Epithelial cell of esophagus (primary cell): ENCODE results near the gene MFSD2A.
A peak's percentile ranks its signal among the peaks of the same experiment; 100 is the strongest.
"Not testable (repeated sequence)": the region's sequence is repeated elsewhere in the genome, so short reads cannot be mapped to it uniquely, and the experiment has no call there.

Experiments
- DNase-seq: peaks from one replicate; pipeline ENCODE4 v3.0.0; 2010; ENCODE audit warnings: low read depth
- H3K4me3 ChIP-seq: 2 replicates; pipeline ENCODE4 v1.5.1; 2011; ENCODE audit warnings: mild to moderate bottlenecking, low read length, control low read depth
- CTCF ChIP-seq: IDR thresholded peaks from 2 replicates; pipeline ENCODE4 v1.5.1; 2011; ENCODE audit warnings: low read depth, mild to moderate bottlenecking, low read length, control low read depth, inconsistent platforms; ENCODE audit not compliant: insufficient read depth; ENCODE audit errors: missing control alignments

Gene MFSD2A

DNA sequence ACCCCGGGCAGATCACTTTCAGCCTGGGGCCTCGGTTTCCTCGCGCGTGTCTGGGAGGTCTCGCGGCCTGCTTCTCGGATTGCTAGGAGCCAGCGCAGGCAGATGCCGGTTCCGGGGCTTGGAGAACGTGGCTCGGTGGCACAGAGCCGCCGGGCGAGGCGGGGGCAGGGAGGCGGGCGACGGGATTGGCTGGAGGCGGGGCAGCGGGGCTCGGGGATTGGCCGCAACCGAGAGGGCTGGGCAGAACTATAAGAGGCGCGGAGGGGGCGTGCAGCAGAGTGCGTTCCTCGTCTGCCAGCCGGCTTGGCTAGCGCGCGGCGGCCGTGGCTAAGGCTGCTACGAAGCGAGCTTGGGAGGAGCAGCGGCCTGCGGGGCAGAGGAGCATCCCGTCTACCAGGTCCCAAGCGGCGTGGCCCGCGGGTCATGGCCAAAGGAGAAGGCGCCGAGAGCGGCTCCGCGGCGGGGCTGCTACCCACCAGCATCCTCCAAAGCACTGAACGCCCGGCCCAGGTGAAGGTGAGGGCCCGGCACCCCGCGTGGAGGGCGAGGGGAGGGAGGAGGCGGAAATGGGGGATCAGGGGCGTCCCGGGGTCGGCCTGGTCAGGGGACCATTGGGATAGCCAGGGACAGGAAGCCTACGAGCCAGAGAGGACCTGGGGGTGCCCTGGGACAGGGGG lies at the start of gene MFSD2A:
TSS of gene MFSD2A (plus strand) at position 276 of the 677 bp plus-strand sequence. CDS start at position 424, 148 bp downstream.
- H3K4me3 ChIP-seq, result peak within 1 kb of the TSS; percentile 93
- no peak for TF ChIP-seq CTCF
- DNase-seq, result peak; percentile 97

DNA sequence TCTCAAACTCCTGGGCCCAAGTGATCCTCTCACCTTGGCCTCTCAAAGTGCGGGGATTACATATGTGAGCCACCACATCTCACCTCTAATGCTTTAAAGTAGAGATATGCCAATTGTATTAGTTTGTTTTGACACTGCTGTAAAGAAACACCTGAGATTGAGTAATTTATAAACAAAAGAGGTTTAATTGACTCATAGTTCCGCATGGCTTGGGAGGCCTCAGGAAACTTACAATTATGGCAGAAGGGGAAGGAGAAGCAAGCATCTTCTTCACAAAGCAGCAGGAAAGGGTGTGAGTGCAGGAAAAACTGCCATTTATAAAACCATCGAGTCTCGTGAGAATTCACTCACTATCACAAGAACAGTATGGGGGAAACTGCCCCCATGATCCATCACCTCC lies 49.8 kb upstream of the MFSD2A start:
- TF ChIP-seq CTCF, result no peak
- no peak overlapping the region for H3K4me3 ChIP-seq
- peak; percentile 66 for DNase-seq

DNA sequence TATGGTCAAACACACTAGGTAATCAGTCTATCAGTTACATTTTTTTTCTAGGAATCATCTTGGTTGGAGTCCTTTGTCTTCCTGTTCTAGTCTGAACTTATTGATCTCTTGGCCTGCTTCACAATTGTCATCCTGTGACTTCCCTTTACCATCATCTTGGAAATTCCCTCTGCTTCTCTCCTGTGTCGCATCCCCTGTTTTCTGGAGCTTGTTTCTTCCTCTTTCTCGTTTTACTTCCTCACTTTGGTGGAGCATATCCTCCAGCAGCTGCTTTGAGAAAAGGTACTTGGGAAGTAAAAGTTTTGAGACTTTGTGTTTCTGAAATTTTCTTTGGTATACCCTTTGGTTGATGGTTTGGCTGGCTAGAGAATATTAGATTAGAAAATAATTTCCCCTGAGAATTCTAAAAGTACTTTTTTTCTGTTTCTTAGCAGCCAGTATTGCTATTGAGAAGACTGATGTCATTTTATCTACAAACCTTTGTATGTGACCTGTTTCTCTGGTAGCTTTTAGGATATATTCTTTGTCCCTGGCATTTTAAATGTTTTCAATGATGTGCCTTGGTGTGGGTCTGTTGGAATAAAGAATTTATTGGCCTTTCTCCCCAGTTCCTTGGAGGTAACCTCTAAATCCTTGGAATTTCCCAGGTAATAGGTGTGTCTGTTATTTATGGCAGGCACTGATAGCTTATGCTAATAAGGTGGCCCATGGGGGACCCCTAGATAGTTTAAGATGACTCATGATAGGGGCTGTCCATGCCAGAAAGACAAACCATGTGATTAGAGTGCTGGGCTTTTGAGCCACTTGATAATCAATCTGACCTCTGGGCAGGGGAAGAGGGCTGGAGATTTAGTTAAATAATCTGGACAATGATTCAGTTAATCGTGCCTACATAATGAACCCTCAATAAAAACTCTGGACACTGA lies 47.2 kb upstream of the MFSD2A start:
- H3K4me3 ChIP-seq, result no peak overlapping the region
- no peak for DNase-seq
- no peak for TF ChIP-seq CTCF

DNA sequence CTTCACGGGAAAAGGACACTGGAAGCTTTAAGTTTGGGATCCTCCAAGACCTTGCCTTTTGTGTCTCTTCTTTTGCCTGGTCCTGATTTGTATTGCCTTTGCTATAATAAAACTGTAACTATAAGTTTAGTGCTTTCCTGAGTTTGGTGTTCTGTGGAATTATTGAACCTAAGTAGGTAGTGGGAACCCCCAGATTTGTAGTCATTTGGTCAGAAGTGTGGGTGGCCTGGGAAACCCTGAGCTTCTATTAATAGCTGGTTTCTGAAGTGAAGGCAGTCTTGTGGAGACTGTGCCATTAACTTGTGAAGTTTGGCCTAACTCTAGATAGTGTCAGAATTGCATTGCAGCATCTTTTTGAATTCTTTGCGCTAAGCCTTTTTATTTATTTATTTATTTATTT lies 46.4 kb upstream of the MFSD2A start:
- H3K4me3 ChIP-seq, result no peak overlapping the region
- no peak for TF ChIP-seq CTCF
- no peak for DNase-seq

DNA sequence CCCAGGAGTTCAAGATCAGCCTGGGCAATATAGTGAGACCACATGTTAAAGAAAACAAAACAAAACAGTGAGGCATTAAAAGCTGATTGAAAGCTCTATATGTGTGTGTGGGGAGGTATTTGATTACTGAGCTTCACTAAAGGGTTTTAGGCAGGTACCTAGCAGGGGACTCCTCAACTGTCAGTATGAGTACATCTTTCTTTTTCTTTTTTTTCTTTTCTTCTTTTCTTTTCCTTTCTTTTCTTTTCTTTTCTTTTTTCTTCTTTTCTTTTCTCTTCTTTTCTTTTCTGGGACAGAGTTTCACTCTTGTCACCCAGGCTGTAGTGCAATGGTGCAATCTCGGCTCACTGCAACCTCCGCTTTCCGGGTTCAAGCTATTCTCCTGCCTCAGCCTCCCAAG lies 44.7 kb upstream of the MFSD2A start:
- TF ChIP-seq CTCF, result no peak
- DNase-seq, result no peak
- H3K4me3 ChIP-seq, result no peak overlapping the region

GRCh38 chr1:39913136-39913535 lies 41.8 kb upstream of the MFSD2A start:
- not testable (repeated sequence) for DNase-seq, H3K4me3 ChIP-seq

DNA sequence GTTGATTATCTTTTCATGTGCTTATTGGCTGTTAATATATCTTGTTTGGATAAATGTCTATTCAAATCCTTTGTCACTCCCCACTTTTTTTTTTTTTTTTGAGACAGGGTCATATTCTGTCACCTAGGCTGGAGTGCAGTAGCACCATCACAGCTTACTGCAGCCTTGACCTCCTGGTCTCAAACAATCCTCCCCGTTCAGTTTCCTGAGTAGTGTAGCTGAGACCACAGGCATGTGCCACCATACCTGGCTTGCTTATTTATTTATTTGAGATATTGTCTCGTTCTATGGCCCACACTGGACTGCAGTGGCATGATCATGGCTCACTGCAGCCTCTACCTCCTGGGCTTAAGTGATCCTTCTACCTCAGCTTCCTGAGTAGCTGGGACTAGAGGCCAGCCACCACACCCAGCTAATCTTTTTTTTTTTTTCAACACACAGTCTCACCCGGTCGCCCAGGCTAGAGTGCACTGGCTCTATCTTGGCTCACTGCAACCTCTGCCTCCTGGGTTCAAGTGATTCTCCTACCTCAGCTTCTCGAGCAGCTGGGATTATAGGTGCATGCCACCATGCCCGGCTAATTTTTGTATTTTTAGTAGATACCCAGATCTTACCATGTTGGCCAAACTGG lies 39.3 kb upstream of the MFSD2A start:
- H3K4me3 ChIP-seq, result no peak overlapping the region
- no peak for TF ChIP-seq CTCF
- no peak for DNase-seq
